Mesenchymal stem cell (in vitro differentiated cells and primary cell): ENCODE results near the gene OPRL1.

Experiments
- DNase-seq: peaks from one replicate; pipeline ENCODE4 v3.0.0-alpha.2; 2013
- H2AFZ ChIP-seq: one replicate; pipeline ENCODE4 v1.6.1; 2013; ENCODE audit warnings: low read depth, mild to moderate bottlenecking, control low read depth, inconsistent platforms, low read length, moderate library complexity
- H2AK5ac ChIP-seq: 2 replicates; pipeline ENCODE4 v1.6.1; 2013; ENCODE audit warnings: low read length, moderate library complexity, mild to moderate bottlenecking, inconsistent platforms; ENCODE audit not compliant: severe bottlenecking
- H2BK120ac ChIP-seq: one replicate; pipeline ENCODE4 v1.6.1; 2013; ENCODE audit warnings: low read depth, mild to moderate bottlenecking, inconsistent platforms, low read length, moderate library complexity
- H2BK12ac ChIP-seq, 2 experiments: one replicate each; pipeline ENCODE4 v1.6.1; 2013; ENCODE audit warnings: inconsistent platforms in 2 of 2, low read length in 2 of 2, mild to moderate bottlenecking in 2 of 2, moderate library complexity in 2 of 2, control low read depth in 1 of 2
- H2BK15ac ChIP-seq: one replicate; pipeline ENCODE4 v1.6.1; 2013; ENCODE audit warnings: mild to moderate bottlenecking, low read depth, inconsistent platforms; ENCODE audit not compliant: poor library complexity, severe bottlenecking
- H2BK5ac ChIP-seq: 2 replicates; pipeline ENCODE4 v1.6.1; 2013; ENCODE audit warnings: low read depth, mild to moderate bottlenecking, low read length, control low read depth, inconsistent platforms; ENCODE audit not compliant: poor library complexity, severe bottlenecking
- H3K14ac ChIP-seq, 2 experiments: one replicate each; pipeline ENCODE4 v1.6.1; 2013; ENCODE audit warnings: inconsistent platforms in 2 of 2, low read length in 2 of 2, control low read depth in 1 of 2, mild to moderate bottlenecking in 1 of 2, moderate library complexity in 1 of 2
- H3K18ac ChIP-seq, 2 experiments: one replicate each; pipeline ENCODE4 v1.6.1; 2013; ENCODE audit warnings: inconsistent platforms in 2 of 2, low read length in 2 of 2, control low read depth in 1 of 2, low read depth in 1 of 2, mild to moderate bottlenecking in 1 of 2
- H3K23ac ChIP-seq, 2 experiments: one replicate each; pipeline ENCODE4 v1.6.1; 2013; ENCODE audit warnings: inconsistent platforms in 2 of 2, low read length in 2 of 2, mild to moderate bottlenecking in 2 of 2, moderate library complexity in 2 of 2, control low read depth in 1 of 2
- H3K27ac ChIP-seq: 2 replicates; pipeline ENCODE4 v1.5.1; 2013; ENCODE audit warnings: mild to moderate bottlenecking, moderate library complexity, low read length, control low read depth, inconsistent platforms; ENCODE audit not compliant: poor library complexity, severe bottlenecking
- H3K27me3 ChIP-seq, 2 experiments: 2 replicates each; pipeline versions ENCODE4 v1.6.1 to v1.7.0; 2013; ENCODE audit warnings: low read length in 2 of 2, mild to moderate bottlenecking in 2 of 2, moderate library complexity in 2 of 2, control low read depth in 1 of 2, inconsistent platforms in 1 of 2; ENCODE audit not compliant: control insufficient read depth in 1 of 2, insufficient read depth in 1 of 2
- H3K36me3 ChIP-seq, 2 experiments: 2 replicates each; pipeline versions ENCODE4 v1.6.1 to v1.7.0; 2013; ENCODE audit warnings: low read length in 2 of 2, control low read depth in 1 of 2, inconsistent platforms in 1 of 2, low read depth in 1 of 2, mild to moderate bottlenecking in 1 of 2; ENCODE audit not compliant: insufficient read depth in 2 of 2, control insufficient read depth in 1 of 2
- H3K4ac ChIP-seq, 2 experiments: one replicate each; pipeline ENCODE4 v1.6.1; 2013; ENCODE audit warnings: inconsistent platforms in 2 of 2, low read length in 2 of 2, mild to moderate bottlenecking in 2 of 2, moderate library complexity in 2 of 2, control low read depth in 1 of 2, low read depth in 1 of 2
- H3K4me1 ChIP-seq: 2 replicates; pipeline ENCODE4 v1.6.1; 2013; ENCODE audit warnings: low read depth, low read length, control low read depth; ENCODE audit not compliant: control insufficient read depth, insufficient read depth
- H3K4me2 ChIP-seq: 2 replicates; pipeline ENCODE4 v1.6.1; 2013; ENCODE audit warnings: low read length, mild to moderate bottlenecking, inconsistent platforms; ENCODE audit not compliant: poor library complexity, severe bottlenecking
- H3K4me3 ChIP-seq, 2 experiments: 2 replicates each; pipeline versions ENCODE4 v1.5.1 to v1.7.0; 2013; ENCODE audit warnings: low read length in 2 of 2, mild to moderate bottlenecking in 2 of 2, control low read depth in 1 of 2, low read depth in 1 of 2; ENCODE audit not compliant: insufficient read depth in 1 of 2
- H3K79me1 ChIP-seq: replicated peaks from 2 replicates; pipeline ENCODE4 v1.6.1; 2013; ENCODE audit warnings: mild to moderate bottlenecking, control low read depth, low read length, inconsistent platforms; ENCODE audit not compliant: poor library complexity, severe bottlenecking
- H3K9ac ChIP-seq: 2 replicates; pipeline ENCODE4 v1.7.0; 2013; ENCODE audit warnings: mild to moderate bottlenecking, low read length, moderate library complexity
- H3K9me3 ChIP-seq: 2 replicates; pipeline ENCODE4 v1.7.0; 2013; ENCODE audit warnings: mild to moderate bottlenecking, low read length; ENCODE audit not compliant: control insufficient read depth
- H4K8ac ChIP-seq: one replicate; pipeline ENCODE4 v1.6.1; 2013; ENCODE audit warnings: inconsistent platforms, mild to moderate bottlenecking, low read length, moderate library complexity
- H4K91ac ChIP-seq: one replicate; pipeline ENCODE4 v1.6.1; 2013; ENCODE audit warnings: mild to moderate bottlenecking, low read length, inconsistent platforms
- WGBS: methylation state at CpG from one replicate; pipeline ENCODE4 v1.1.7; 2013; ENCODE audit warnings: mixed read lengths; 5-methylcytosine and 5-hydroxymethylcytosine counted together

OPRL1 gene

GRCh38 chr20:64041040-64041780, 38.7 kb upstream of the OPRL1 start:
- Histone ChIP-seq H3K18ac (no peak overlapping the region), H3K14ac (no peak overlapping the region), H3K4me3 (no peak overlapping the region), H3K9me3 (no peaks in the 10 kb centered on the region), H4K8ac (no peak overlapping the region), H3K4ac (no peak overlapping the region), H3K9ac (no peak overlapping the region), H2BK15ac (no peak overlapping the region), H3K4me1 (peaks cover 54% of the 10 kb centered on the region), H2BK5ac (no peak overlapping the region), H2AK5ac (no peak overlapping the region), H2BK120ac (no peak overlapping the region), H4K91ac (no peak overlapping the region), H3K23ac (no peak overlapping the region), H2AFZ (no peak overlapping the region), H3K79me1 (no peaks in the 10 kb centered on the region), H2BK12ac (no peak overlapping the region), H3K4me2 (no peak overlapping the region), H3K27ac (no peak overlapping the region), H3K27me3 (peaks cover 39 to 71% of the 10 kb centered on the region in 2 experiments), H3K36me3 (peaks cover 0 to 2% of the 10 kb centered on the region in 2 experiments)
- 74% methylated on average over 13 of the region's 15 CpGs for WGBS
- DNase-seq: no peak

GRCh38 chr20:64041781-64042053, 38.2 kb upstream of the OPRL1 start:
- Histone ChIP-seq H3K14ac (no peak overlapping the region), H3K4me3 (no peak overlapping the region), H4K8ac (no peak overlapping the region), H2AFZ (no peak overlapping the region), H3K4me1 (peaks cover 49% of the 10 kb centered on the region), H3K79me1 (no peaks in the 10 kb centered on the region), H4K91ac (no peak overlapping the region), H3K9ac (no peak overlapping the region), H2AK5ac (no peak overlapping the region), H3K9me3 (no peaks in the 10 kb centered on the region), H3K4ac (no peak overlapping the region), H3K18ac (no peak overlapping the region), H3K23ac (peak overlapping the region in 1 of 2 experiments; percentile 60), H3K27me3 (peaks cover 44 to 71% of the 10 kb centered on the region in 2 experiments), H2BK120ac (no peak overlapping the region), H2BK12ac (peak overlapping the region in 1 of 2 experiments; percentile 50), H3K36me3 (no peaks in the 10 kb centered on the region), H2BK15ac (peak overlapping the region; percentile 92), H3K27ac (no peak overlapping the region), H3K4me2 (no peak overlapping the region), H2BK5ac (no peak overlapping the region)
- DNase-seq: no peak
- WGBS: 57% methylated on average over 5 of the region's 11 CpGs

- H4K91ac ChIP-seq: peak overlapping the region; percentile 53
- H2BK5ac ChIP-seq: peak overlapping the region; percentile 11
- peaks cover 47 to 71% of the 10 kb centered on the region in 2 experiments for H3K27me3 ChIP-seq
- peak overlapping the region in 1 of 2 experiments; percentile 15 for H3K4ac ChIP-seq
- peak overlapping the region in 1 of 2 experiments; percentile 60 for H3K23ac ChIP-seq
- no peak overlapping the region for H3K27ac ChIP-seq
- H2BK15ac ChIP-seq: peak overlapping the region; percentile 92
- H3K14ac ChIP-seq: peak overlapping the region in 1 of 2 experiments; percentile 79
- H3K4me2 ChIP-seq: peak overlapping the region; percentile 70
- H3K4me1 ChIP-seq: peaks cover 45% of the 10 kb centered on the region
- H2BK120ac ChIP-seq: peak overlapping the region; percentile 37
- H3K9ac ChIP-seq: no peak overlapping the region
- H2AK5ac ChIP-seq: no peak overlapping the region
- peak overlapping the region in 1 of 2 experiments; percentile 49 for H3K4me3 ChIP-seq
- H3K18ac ChIP-seq: peak overlapping the region; percentile 75 to 79
- DNase-seq: no peak
- H3K36me3 ChIP-seq: no peaks in the 10 kb centered on the region
- H4K8ac ChIP-seq: peak overlapping the region; percentile 91
- H3K79me1 ChIP-seq: no peaks in the 10 kb centered on the region
- H2BK12ac ChIP-seq: peak overlapping the region in 1 of 2 experiments; percentile 67
- 5% methylated on average over 28 of the region's 55 CpGs for WGBS
- H3K9me3 ChIP-seq: no peaks in the 10 kb centered on the region
- H2AFZ ChIP-seq: peak overlapping the region; percentile 29
Observed at GRCh38 chr20:64042054-64042781, 37.7 kb upstream of the OPRL1 start.

GRCh38 chr20:64043768-64044167, 36.1 kb upstream of the OPRL1 start:
- no peak overlapping the region for H2AK5ac ChIP-seq
- no peak overlapping the region for H2BK120ac ChIP-seq
- H2BK5ac ChIP-seq: no peak overlapping the region
- no peak overlapping the region for H2BK15ac ChIP-seq
- no peak overlapping the region for H3K9ac ChIP-seq
- H2AFZ ChIP-seq: no peak overlapping the region
- 96% methylated on average over 8 of the region's 9 CpGs for WGBS
- H3K4me3 ChIP-seq: no peak overlapping the region
- no peak overlapping the region for H3K4me2 ChIP-seq
- H3K79me1 ChIP-seq: no peaks in the 10 kb centered on the region
- peaks cover 48 to 68% of the 10 kb centered on the region in 2 experiments for H3K27me3 ChIP-seq
- H3K4ac ChIP-seq: no peak overlapping the region
- no peak overlapping the region for H3K27ac ChIP-seq
- no peak overlapping the region for H2BK12ac ChIP-seq
- no peak overlapping the region for H3K23ac ChIP-seq
- no peak overlapping the region for H4K91ac ChIP-seq
- no peak overlapping the region for H4K8ac ChIP-seq
- no peak overlapping the region for H3K14ac ChIP-seq
- H3K4me1 ChIP-seq: peaks cover 42% of the 10 kb centered on the region
- no peak overlapping the region for H3K18ac ChIP-seq
- no peaks in the 10 kb centered on the region for H3K9me3 ChIP-seq
- no peaks in the 10 kb centered on the region for H3K36me3 ChIP-seq
- DNase-seq: no peak
